ENCODE measurements around the gene UBE2J1.
A peak's percentile ranks its signal among the peaks of the same experiment; 100 is the strongest.
"Not testable (repeated sequence)": the region's sequence is repeated elsewhere in the genome, so short reads cannot be mapped to it uniquely, and the experiment has no call there.

Gene UBE2J1, protein sequence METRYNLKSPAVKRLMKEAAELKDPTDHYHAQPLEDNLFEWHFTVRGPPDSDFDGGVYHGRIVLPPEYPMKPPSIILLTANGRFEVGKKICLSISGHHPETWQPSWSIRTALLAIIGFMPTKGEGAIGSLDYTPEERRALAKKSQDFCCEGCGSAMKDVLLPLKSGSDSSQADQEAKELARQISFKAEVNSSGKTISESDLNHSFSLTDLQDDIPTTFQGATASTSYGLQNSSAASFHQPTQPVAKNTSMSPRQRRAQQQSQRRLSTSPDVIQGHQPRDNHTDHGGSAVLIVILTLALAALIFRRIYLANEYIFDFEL
- 47.0 to 95.7 (median 61.4) reads per million in 4 donors for total RNA-seq

DNA sequence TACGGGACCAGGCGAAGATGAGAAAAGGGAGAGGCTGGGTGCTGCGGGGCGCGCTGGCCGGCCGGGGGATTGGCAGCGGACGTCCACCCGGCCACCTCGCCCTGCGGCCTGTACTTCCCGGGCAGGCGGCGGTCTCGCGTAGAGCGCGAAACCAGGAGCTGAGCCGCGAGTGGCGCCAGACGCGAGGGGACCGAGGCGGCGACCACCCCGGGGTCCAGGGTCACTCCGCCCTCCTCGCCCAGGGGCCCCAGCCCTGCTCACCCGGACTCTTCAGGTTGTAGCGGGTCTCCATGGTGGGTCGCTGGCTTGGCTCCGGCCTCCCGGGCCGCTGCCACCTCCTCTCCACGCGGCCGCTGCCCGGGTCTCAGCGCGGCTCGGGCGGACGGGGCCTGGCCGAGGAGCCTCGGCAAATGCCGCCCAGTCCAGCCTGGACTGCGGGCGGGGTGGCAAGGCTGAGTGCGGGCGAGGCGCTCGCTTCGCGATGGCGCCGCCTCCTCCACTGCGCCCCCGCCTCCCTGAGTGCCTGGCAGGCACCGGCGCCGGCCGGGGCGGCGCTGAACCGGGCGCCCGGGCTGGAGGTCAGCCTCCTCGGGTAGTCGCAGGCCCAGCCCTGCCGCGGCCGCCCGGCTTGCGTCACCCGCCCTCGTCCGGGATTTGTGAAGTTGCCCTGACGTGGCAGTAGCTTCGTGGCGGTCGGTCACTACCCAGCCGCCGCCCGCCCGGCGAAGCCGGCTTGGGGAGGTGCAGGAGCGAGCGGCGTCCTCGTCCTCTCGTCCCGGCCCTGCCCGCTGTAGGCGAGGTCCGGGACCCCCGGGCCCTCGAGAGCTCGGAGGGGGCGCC, at the start of gene UBE2J1:
TSS of gene UBE2J1 (minus strand) at position 445 of the 840 bp plus-strand sequence. CDS start at position 292, 153 bp downstream.
- peak; percentile 50 to 83 (median 66) for DNase-seq

DNA sequence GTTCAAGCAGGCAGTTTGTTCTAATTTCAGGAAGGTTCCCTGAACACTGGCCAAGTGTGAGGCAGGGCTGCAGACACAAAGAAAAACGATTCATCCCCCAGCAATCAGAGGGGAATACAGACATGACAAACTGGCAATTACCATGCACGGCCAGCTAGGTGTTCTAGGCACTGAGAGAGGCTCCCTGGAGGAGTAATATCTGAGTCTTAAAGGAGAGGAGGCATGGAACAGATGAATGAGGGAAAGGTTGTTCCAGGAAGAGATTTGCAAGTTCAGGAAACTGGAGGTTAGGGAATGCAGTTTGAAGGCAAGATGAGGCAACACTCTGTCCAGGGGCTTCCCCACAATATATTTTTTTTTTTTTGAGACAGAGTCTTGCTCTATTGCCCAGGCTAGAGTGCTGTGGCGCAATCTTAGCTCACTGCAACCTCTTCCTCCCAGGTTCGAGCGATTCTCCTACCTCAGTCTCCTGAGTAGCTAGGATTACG, 48.4 kb upstream of the UBE2J1 start:
- DNase-seq: no peak

DNA sequence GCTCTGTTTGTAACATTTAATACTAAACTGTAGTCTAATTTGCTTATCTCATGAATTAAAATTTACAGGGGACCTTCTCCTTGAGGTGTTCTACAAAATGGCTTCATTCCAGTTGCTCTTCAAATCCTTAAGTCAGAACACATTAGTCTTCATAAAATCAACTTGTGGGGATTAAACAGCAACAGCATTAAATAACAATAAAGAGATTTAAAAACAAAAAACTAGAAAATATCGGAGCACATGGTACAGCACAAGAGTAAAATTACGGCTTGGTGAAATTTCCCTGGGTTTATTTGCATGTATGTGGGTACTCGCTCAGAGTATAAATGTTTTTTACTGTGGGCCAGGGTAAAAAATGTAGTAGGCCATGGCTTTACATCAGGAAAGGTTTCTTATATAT, 47.5 kb upstream of the UBE2J1 start:
- no peak for DNase-seq

DNA sequence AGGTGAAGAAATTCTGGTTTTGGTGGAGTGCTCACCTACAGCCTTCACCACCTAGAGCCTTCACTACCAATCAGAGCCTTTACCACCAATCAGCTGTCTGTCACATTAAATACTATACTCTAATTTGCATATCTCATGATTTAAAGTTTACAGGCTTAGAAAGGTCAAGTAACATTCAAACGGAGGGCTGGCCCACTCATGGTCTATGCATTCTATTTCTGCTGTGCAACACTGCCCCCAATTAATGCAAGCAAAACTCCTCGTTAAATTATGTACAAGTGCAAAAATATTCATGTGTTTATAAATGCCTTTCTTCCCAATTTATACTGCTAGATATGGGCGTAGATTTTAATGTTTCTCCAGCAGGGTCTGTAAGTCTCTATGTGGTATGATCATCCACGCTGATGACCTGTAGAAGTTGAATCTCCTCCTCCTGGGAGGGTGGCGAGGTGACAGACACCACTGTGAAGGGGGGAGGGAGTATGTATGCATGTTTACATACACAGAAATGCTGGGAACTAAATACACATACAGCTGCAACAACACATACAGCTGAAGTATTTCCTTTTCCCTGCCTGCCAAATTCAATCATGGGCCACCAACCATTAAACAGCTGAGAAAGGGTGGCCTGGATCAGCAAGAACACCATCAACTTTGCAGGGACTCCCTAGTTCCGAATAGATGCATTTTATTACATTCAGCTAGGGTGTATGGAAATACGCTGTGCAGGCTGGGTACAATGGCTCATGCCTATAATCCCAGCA, 46.4 kb upstream of the UBE2J1 start:
- no peak for DNase-seq

DNA sequence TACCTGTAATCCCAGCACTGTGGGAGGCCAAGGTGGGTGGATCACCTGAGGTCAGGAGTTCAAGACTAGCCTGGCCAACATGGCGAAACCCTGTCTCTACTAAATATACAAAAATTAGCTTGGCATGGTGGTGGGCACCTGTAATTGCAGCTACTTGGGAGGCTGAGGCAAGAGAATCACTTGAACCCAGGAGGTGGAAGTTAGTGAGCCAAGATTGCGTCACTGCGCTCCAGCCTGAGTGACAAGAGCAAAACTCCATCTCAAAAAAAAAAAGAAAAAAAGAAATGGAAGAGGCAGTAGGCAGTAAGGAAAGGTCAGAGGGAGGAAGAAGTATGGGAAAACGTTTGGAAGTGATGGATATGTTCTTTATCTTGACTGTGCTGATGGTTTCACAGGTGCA, 45.4 kb upstream of the UBE2J1 start:
- DNase-seq: not testable (repeated sequence)

DNA sequence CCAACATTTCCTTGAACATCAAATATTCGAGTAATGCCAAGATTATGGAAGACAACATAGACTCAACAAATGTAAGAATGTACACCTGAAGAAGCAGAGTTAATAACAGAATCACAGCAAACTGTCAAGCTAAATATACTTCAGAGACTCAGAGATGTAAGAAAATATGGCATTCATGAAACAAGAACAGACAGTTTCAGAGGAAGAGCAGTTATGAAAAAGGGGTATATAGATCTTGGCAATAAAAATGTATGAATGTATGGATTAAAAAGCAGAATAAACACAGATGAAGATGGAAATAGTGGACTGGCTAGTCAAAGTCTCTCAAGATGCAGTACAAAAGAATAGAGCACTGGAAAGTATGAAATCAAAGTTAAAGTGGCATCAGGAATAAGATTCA, 41.1 kb upstream of the UBE2J1 start:
- no peak for DNase-seq

DNA sequence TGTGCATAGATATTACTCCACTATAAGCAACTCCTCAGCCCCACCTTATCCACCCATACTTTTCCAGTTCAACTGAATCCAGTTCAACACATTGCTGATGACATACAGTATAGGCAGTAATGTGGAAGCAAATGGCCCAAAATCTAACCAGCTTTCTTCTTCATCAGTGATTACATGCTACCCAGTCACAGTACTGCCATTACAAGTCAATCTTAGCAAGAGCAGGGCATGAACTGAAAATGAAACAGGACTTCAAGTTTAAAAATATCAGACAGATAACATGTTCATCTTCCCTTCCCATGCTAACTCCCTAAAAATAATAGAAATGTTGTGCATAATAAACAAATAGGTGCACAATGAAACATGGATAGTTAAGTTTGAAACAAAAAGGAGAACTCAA, 40.3 kb upstream of the UBE2J1 start:
- no peak for DNase-seq

DNA sequence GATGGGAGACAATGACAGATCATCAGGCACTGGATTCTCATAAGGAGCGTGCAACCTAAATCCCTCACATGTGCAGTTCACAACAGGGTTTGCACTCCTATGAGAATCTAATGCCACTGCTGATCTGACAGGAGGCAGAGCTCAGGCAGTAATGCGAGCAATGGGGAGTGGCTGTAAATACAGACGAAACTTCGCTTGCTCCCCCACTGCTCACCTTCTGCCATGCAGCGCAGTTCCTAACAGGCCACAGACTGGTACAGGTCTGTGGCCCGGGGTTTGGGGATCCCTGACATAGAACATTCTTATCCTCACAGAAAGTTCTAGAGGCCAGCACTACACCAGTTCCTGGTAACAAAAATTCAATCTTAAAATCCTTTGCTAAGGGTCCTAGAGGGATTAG, 36.3 kb upstream of the UBE2J1 start:
- DNase-seq: no peak

DNA sequence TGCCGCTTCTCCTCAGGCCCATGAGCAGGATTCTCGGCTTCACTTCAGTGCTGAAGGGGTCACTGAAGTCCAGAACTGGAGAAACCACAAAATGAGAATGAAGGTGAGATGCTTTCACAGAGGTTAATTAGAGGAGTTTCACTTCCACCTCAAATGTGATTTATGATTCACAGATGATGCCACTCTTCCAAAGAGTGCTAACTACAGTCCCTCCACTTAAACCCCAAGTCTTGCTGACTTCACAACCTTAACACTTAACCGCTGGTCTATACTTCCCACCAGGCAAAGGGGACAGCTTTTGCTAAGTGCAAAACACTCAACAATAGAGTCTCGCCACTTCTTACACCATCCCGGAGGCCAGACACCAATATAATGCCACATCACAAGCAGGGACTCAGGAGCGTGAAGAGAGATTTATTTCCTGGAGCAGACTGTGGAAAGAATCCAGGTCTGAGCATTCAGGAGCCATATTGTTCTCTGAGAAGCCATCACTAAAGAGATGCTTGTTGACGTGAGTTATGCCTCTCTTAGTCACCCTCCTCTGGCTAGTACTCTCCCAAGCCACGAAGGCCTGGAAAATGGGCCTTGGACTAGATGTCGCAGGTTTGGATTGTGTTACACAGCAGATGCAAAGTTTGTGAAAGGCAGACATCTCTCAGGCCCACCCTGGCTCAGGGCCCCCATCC, 35.1 kb upstream of the UBE2J1 start:
- DNase-seq: no peak

DNA sequence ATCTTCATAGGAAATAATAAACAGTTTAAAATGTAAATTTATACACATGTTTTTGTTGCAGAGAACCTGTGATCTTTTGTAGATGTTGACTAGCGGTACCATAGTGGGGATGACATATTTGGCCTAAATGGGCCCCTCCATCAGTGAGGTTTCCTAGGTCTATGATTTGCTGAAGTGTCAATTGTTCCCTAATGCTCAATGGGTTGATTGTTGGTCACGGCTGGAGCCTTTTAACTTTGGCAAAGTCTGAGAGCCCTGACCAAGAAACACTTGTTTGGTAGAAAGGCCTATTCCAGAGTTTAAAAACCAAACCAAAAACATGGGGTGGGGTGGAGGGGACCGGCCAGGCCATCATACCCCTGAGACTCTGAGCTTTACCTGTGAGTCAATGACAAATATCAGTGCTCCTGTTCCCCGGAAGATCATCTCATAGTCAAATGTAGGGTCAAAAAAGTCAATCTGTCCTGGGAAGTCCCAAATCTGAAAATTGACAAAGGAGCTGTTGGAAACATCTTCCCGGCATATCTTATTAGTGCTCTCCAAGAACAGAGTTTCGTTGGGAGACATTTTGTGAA, 34.5 kb upstream of the UBE2J1 start:
- no peak for DNase-seq

DNA sequence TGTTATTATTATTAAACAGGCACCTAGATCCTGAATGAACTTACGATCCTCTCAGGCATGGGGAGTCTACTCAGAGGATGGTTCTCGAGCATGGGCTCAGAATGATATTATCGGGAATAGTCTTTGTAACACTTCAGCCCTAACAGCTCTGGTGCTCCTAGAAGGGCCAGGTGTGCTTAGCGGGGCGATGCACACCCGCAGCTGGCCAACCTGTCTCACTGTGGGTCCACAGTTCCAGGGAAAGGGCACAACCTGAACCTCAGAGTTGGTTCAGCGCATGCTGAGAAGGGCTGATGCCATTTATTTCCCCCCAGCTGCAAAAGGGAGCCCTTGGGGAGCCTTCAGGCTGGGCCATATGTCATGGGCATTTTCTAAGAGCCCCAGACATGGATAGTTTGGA, 33.3 kb upstream of the UBE2J1 start:
- no peak for DNase-seq

DNA sequence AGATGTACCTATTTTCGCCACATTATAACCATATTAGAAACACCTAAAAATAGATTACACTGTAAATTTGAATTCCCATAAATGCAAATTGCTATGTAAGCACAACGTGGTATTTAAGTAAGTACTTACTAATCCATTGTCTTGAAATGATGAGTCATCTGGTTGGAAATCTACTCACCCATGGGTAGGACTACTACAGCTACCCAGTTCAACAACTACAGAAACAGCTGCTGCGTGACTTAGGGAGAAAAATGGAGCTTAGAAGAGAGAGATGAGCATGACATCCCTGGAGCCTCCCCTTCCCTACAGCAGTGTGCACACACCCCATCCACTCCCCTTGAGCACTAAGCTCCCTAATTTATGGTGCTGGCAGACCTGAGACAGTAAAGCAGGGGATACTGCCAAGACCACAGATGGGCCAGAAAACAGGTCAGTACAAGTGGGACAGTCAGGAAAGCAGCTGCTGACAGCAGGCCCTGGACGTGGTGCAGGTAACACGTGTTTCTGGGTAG, 32.7 kb upstream of the UBE2J1 start:
- no peak for DNase-seq

DNA sequence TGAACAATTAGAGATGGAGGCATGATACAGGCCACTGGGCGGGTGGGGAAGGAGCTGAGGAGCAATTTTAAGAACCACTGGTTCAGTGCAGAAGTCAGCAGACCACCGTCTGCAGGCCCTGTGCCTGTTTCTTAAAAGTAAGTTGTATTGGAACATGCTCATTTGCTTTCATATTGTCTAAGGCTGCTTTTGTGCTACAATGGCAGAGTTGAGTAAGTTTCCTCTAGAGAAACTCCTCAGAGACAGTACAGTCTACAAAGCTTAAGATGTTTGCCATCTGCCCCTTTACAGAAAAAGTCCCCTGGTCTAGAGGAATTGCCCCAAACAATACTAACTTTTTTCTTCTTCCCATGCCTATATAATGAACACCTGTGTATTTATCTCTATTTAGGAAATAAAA, 28.5 kb upstream of the UBE2J1 start:
- DNase-seq: no peak

DNA sequence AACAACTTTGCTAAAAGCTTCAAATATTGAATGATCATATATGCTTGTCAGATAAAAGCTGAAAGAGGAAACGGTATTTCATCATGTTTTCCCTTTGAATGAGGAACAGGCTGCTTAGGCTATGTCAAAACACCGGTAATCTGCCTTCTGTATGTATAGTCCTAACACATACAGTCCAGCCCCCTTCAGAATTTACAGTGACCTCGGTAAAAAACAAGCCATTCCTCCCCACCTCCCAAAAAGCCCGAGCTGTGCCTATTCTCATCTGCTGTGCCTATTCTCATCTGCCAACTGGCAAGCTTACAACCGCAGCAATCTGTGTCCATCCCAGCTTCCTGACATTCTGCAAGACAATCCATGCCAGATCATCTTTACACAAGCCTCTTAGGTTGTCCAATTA, 26.8 kb upstream of the UBE2J1 start:
- DNase-seq: no peak

DNA sequence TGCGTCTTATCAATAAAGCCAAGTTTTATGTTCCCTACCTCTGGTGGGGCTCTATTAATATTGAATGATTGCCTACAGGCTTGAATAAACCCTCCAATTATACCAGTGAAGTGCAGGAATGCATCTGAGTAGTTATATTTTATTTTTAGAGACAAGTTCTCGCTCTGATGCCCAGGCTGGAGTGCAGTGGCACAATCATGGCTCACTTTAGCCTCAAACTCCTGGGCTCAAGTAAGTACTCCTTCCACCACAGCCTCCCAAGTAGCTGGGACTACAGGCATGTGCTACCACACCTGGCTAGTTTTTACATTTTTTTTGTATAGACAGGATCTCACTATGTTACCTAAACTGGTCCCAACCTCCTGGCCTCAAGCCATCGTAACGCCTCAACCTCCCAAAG, 26.1 kb upstream of the UBE2J1 start:
- DNase-seq: no peak

DNA sequence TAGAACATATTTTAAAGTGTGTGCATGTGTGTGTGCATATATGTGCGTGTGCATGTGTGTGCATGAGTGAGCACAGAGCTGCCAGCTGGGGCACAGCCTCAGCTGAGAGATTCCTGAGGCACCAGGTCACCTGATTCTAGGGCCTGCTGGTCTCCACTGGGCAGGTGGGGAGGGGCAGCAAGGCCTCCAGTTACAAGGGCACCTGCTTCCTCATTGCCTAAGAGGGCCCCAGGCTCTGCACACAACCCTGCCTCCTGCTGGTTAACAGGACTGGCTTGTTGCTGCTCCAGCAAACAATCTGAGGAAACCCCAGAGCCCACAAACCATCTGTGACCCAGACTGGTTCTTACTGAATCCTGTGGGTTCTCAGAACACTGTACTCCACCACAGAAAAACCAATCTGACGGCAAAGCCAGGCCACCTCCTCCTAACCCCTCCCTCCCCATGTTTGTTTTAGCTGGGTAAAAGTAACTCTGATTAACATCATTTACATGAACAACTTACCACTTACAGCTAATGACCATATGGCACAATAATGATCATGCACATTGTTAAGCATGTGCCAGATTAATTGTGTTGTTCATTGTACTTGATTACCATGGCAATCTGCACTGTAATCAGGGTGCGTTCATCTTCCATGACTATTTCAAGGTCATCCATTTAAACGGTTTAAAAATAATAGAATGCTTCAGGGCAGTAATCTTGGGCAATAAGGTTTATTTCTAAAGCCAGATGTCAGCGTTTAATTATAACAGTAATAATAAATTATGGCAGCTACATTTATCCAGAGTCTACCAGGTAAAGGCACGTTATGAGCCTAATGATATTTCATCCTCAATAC, 23.1 kb upstream of the UBE2J1 start:
- peak; percentile 22 to 83 (median 61) for DNase-seq

DNA sequence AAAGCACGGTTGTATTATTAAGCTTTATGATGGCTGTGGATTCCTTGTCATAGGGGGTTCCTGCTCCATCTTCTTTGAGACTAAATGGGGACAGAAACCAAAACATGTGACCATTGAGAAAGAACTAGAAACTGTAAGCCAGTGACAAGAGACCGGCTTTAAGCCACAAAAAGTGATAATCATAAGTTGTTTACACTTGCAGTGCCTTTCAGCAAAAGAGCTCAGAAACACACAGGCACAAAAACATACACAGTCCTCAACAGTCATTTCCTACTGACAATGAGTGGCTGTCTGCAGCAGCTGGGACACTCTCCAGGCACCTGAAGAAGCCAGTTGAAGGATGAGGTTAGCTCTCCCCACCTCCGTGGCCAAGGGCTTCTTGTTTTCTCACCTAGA, 20.0 kb upstream of the UBE2J1 start:
- DNase-seq: peak in 1 of 5 donors; percentile 53

DNA sequence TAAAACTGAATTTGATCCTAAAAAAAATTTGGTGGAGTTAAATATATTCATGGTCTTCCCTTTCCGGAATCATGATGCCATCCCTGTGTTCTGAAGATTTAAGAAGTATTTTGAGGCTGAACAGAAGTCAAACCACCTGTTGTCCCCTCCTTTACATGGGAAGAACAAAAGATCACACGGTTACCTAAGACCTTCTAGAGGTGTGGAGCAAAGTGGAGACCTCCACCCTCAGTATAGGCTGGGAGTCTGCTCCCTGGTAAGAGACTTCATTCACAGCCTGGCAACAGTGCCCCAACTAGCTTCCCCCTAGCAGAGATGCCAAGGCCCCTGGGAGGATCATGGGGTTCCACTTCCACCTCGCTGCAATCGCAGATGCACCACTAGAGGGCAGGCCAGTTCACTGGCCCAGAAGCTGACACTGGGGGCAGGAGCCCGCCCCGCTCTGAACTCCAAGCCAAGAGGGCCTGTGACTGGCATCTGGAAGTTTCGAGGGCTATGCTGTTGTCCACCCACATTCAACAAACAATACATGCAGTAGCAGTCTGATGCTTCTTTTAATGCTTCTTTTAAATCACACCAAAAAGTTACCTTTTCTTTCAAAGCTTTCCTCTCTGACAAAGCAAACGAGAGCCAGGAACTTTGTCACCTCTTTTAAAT, 19.5 kb upstream of the UBE2J1 start:
- DNase-seq: peak; percentile 45 to 75 (median 65)

DNA sequence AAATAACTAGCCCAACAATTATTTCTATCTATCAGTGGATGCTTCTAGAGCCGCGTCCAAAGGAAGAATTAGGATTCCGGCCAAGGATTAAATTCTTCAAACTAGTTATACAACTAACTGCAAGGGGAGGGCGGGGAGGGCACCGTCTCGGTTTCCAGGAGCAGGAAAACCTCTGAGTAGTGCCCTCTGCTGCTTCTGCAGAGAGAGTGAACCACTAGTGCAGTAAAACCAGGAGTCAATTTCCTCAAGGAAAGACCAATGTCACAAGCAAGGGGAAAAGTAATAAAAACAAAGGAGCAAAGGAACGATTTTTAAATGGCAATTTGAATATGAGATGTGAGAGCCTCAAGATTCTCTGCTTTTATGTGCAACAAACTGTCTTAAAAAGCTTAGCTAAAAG, 16.5 kb upstream of the UBE2J1 start:
- DNase-seq: no peak

DNA sequence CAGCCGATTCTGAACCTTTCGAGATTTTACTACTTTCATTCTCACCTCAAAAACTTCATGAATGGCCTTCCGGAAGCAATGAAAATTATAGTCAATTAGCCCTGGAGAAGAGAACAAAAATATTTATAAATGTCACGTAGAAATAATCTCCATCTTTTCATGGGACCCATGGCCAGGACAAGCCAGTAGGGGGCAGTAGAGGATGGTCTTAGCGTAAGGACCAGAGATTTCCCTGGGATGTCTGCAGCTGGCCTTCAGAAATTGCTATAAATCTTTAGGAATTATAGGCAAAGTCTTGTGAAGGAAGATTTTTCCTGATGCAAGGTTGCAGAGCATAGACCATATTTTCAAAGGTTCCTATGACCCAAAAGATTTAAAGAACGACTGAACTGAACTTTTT, 15.6 kb upstream of the UBE2J1 start:
- peak; percentile 10 to 53 (median 38) for DNase-seq
